Astrocyte of the spinal cord (primary cell): Measurements from ENCODE around the gene TAF6L.

Experiments
- DNase-seq: peaks from one replicate; pipeline ENCODE4 v3.0.0; 2011; ENCODE audit warnings: low read depth, low spot score
- H3K4me3 ChIP-seq: 2 replicates; pipeline ENCODE4 v1.5.1; 2011; ENCODE audit warnings: low read depth, mild to moderate bottlenecking, low read length, moderate library complexity
- CTCF ChIP-seq: IDR thresholded peaks from 2 replicates; pipeline ENCODE4 v1.5.1; 2012; ENCODE audit warnings: low read depth, mild to moderate bottlenecking, low read length, inconsistent platforms
- in situ Hi-C: cut with HindIII; loops from 2 replicates; pipeline ENCODE4 v1.10.0; 2017; ENCODE audit warnings: low sequenced_read_pairs

The TAF6L gene

GRCh38 chr11:62805076-62805892 is 34.1 kb downstream of the TAF6L start, which contains the start of gene NXF1:
Gene NXF1 (minus strand): TSS chr11:62805440. CDS start chr11:62805356, 84 bp downstream.
- peak within 1 kb of the TSS; percentile 94 for H3K4me3 ChIP-seq
- peak; percentile 97 for DNase-seq
- in situ Hi-C loops: no loop called here
- TF ChIP-seq CTCF: peak; percentile 23

- peak; percentile 17 for DNase-seq
- H3K4me3 ChIP-seq: peak overlapping the region; percentile 94
- no peak for TF ChIP-seq CTCF
- in situ Hi-C loops: no loop called here
These were observed 34.8 kb downstream of the TAF6L start for GRCh38 chr11:62805961-62806441.

GRCh38 chr11:62806611-62807121 is 35.5 kb downstream of the TAF6L start:
- peak; percentile 14 for DNase-seq
- H3K4me3 ChIP-seq: no peak overlapping the region
- in situ Hi-C loops: no loop called here
- no peak for TF ChIP-seq CTCF

- H3K4me3 ChIP-seq: no peak overlapping the region
- no peak for DNase-seq
- in situ Hi-C loops: no loop called here
- TF ChIP-seq CTCF: no peak
These were observed 39.6 kb downstream of the TAF6L start for GRCh38 chr11:62810748-62811147.

GRCh38 chr11:62811659-62812058 is 40.5 kb downstream of the TAF6L start:
- no peak overlapping the region for H3K4me3 ChIP-seq
- DNase-seq: no peak
- in situ Hi-C loops: no loop called here
- TF ChIP-seq CTCF: no peak

- in situ Hi-C loops: no loop called here
- H3K4me3 ChIP-seq: no peak overlapping the region
- DNase-seq: no peak
- TF ChIP-seq CTCF: no peak
These were observed 45.4 kb downstream of the TAF6L start for GRCh38 chr11:62816557-62816956.
